Smooth muscle cell (in vitro differentiated cells): ENCODE measurements around the gene TBC1D4. TPM values are rescaled to one million over a fixed set of nuclear protein-coding genes. Genes with fewer than 3 reads are reported as not detected.

Experiments used
- DNase-seq: peaks from one replicate; lab custom pipeline; 2025; ENCODE audit not compliant: unreplicated experiment; lab: John Stamatoyannopoulos, UW
- H2AFZ ChIP-seq: fragments of 200-600 bp; sonication (generic); 2 replicates; pipeline ENCODE4 v1.6.0; 2016; ENCODE audit warnings: antibody characterized with exemption, low read depth, mild to moderate bottlenecking
- H3F3A ChIP-seq: fragments of 200-600 bp; sonication (generic); 2 replicates; pipeline ENCODE4 v1.6.0; 2017; ENCODE audit warnings: antibody characterized with exemption, low read depth
- H3K27ac ChIP-seq: fragments of 200-600 bp; sonication (generic); 2 replicates; pipeline ENCODE4 v1.5.1; 2016; ENCODE audit warnings: low read depth, mild to moderate bottlenecking
- H3K27me3 ChIP-seq: fragments of 200-600 bp; sonication (generic); 2 replicates; pipeline ENCODE4 v1.6.1; 2016; ENCODE audit warnings: low read depth, mild to moderate bottlenecking
- H3K36me3 ChIP-seq: fragments of 200-600 bp; sonication (generic); 2 replicates; pipeline ENCODE4 v1.5.1; 2016; ENCODE audit warnings: low read depth
- H3K4me1 ChIP-seq: fragments of 200-600 bp; sonication (generic); 2 replicates; pipeline ENCODE4 v1.5.1; 2016; ENCODE audit warnings: low read depth
- H3K4me2 ChIP-seq: fragments of 200-600 bp; sonication (generic); 2 replicates; pipeline ENCODE4 v1.6.0; 2016; ENCODE audit warnings: mild to moderate bottlenecking
- H3K4me3 ChIP-seq: fragments of 200-600 bp; sonication (generic); 2 replicates; pipeline ENCODE4 v1.5.1; 2016; ENCODE audit warnings: mild to moderate bottlenecking
- H3K79me2 ChIP-seq: fragments of 200-600 bp; sonication (generic); 2 replicates; pipeline ENCODE4 v1.6.0; 2016; ENCODE audit warnings: low read depth, mild to moderate bottlenecking
- H3K9ac ChIP-seq: fragments of 200-600 bp; sonication (generic); 2 replicates; pipeline ENCODE4 v1.6.0; 2016; ENCODE audit warnings: low read depth
- H3K9me3 ChIP-seq: fragments of 200-600 bp; sonication (generic); replicated peaks from 2 replicates; pipeline ENCODE4 v1.5.1; 2016; ENCODE audit warnings: low read depth
- H4K20me1 ChIP-seq: fragments of 200-600 bp; sonication (generic); 2 replicates; pipeline ENCODE4 v1.6.0; 2016; ENCODE audit warnings: low read depth
- CTCF ChIP-seq: fragments of 200-600 bp; sonication (generic); IDR thresholded peaks from 2 replicates; pipeline ENCODE4 v1.5.1; 2017; ENCODE audit warnings: borderline replicate concordance, mild to moderate bottlenecking, antibody characterized with exemption; ENCODE audit not compliant: insufficient read depth, poor library complexity, severe bottlenecking
- WGBS: methylation state at CpG from one replicate; pipeline ENCODE4 v1.1.7; 2016; ENCODE audit warnings: low lambda C conversion rate; 5-methylcytosine and 5-hydroxymethylcytosine counted together
- polyA plus RNA-seq: library from polyadenylated mRNA; unstranded; fragments of >200 nt; fragmentation: Nextera tagmentation; extraction: Ambion mirVana; gene quantifications from 2 replicates; pipeline ENCODE4 v1.2.1, GENCODE V29; 2016
- total RNA-seq: library from RNA; depleted of rRNA; stranded (reverse); fragments of >200 nt; gene quantifications from 2 replicates; pipeline ENCODE4 v1.2.3, GENCODE V29; 2014

The TBC1D4 gene
- total and polyA plus RNA-seq, 2 experiments from 2014 or later: 7.7 to 21.9 TPM

DNA sequence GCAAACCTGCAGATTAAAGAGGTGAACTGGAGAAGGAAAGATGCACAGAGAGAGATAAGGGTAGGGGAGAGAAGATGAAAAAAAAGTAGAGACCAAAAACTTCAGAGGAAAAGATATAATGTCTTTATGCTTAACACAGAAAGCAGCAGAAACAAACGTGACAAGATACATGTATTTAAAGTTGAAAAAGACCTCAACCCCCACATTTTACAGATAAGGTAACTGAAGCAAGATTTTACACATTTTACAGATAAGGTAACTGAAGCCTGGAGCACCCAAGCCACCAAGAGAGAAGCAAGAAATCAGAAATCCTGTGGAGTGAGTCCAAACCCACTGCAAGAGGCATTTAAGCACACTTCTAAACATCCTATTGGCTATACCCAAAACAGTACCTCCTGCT is 185.3 kb downstream of the TBC1D4 start:
- Histone ChIP-seq H4K20me1 (no peaks in the 10 kb centered on the region), H3K79me2 (no peaks in the 10 kb centered on the region), H3F3A (no peaks in the 10 kb centered on the region), H3K27me3 (no peaks in the 10 kb centered on the region), H3K4me1 (peaks cover 14% of the 10 kb centered on the region), H3K27ac (no peak overlapping the region), H2AFZ (no peak overlapping the region), H3K4me3 (no peak overlapping the region), H3K4me2 (no peak overlapping the region), H3K9me3 (no peaks in the 10 kb centered on the region), H3K9ac (no peak overlapping the region), H3K36me3 (no peaks in the 10 kb centered on the region)
- 0% methylated on average over 1 of the region's 1 CpG for WGBS
- no peak for DNase-seq
- TF ChIP-seq CTCF: no peak

DNA sequence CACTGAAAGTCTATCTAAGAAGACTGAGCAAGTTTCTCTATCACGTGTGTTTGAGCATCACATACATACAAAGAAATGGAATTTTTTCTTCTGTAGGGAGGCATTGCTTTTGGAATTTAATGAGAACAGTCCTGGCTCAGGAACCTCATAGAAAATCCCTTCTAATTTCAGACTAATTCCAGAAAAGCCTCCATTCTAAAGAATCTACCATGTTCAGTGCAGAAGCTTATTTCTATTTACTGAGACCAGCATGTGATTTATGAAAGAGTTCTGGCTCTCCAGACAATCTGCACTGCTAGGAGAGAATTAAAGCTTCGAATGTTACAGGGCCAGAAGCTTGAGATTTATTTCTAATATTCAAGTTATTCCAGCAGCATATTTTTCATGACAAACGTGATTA is 186.8 kb downstream of the TBC1D4 start:
- Histone ChIP-seq H3K27ac (no peak overlapping the region), H3F3A (no peaks in the 10 kb centered on the region), H4K20me1 (no peaks in the 10 kb centered on the region), H3K27me3 (no peaks in the 10 kb centered on the region), H3K79me2 (no peaks in the 10 kb centered on the region), H3K9ac (no peak overlapping the region), H3K9me3 (no peaks in the 10 kb centered on the region), H2AFZ (no peak overlapping the region), H3K4me1 (peaks cover 14% of the 10 kb centered on the region), H3K4me3 (no peak overlapping the region), H3K36me3 (no peaks in the 10 kb centered on the region), H3K4me2 (no peak overlapping the region)
- no peak for DNase-seq
- WGBS: 39% methylated on average over 3 of the region's 3 CpGs
- no peak for TF ChIP-seq CTCF

DNA sequence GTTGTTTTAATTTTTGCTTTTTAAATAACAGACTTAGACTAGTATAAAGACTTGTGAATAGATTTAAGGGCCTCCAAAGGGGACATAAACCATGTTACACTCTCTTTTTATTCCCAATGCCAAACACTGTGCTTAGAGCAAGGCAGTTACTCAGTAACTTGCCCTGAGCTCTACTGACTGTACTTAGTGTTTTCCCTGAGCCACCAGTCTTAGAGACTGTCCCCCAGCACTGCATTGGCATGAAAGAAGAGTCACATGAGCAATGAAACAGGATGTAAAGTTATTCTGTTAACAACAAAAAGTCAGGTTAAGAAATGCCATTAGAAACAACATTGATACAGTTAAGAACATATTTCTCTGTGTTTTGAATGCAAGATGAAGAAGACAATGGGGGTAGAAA is 187.9 kb downstream of the TBC1D4 start:
- no peaks in the 10 kb centered on the region for H3F3A ChIP-seq
- H3K4me1 ChIP-seq: peaks cover 3% of the 10 kb centered on the region
- no peak for DNase-seq
- H3K4me2 ChIP-seq: no peak overlapping the region
- no peaks in the 10 kb centered on the region for H3K27me3 ChIP-seq
- TF ChIP-seq CTCF: no peak
- no peaks in the 10 kb centered on the region for H3K36me3 ChIP-seq
- H3K4me3 ChIP-seq: no peak overlapping the region
- H3K9ac ChIP-seq: no peak overlapping the region
- H2AFZ ChIP-seq: no peak overlapping the region
- H3K9me3 ChIP-seq: no peaks in the 10 kb centered on the region
- H3K79me2 ChIP-seq: no peaks in the 10 kb centered on the region
- H4K20me1 ChIP-seq: no peaks in the 10 kb centered on the region
- no peak overlapping the region for H3K27ac ChIP-seq

GRCh38 chr13:75285310-75285709 is 196.7 kb downstream of the TBC1D4 start:
- TF ChIP-seq CTCF: no peak
- H3K27me3 ChIP-seq: no peaks in the 10 kb centered on the region
- no peak overlapping the region for H3K27ac ChIP-seq
- H2AFZ ChIP-seq: no peak overlapping the region
- no peak overlapping the region for H3K9ac ChIP-seq
- H3K4me3 ChIP-seq: no peak overlapping the region
- no peaks in the 10 kb centered on the region for H3K9me3 ChIP-seq
- no peaks in the 10 kb centered on the region for H3K4me1 ChIP-seq
- H3F3A ChIP-seq: no peaks in the 10 kb centered on the region
- H4K20me1 ChIP-seq: no peaks in the 10 kb centered on the region
- H3K79me2 ChIP-seq: no peaks in the 10 kb centered on the region
- no peak overlapping the region for H3K4me2 ChIP-seq
- 87% methylated on average over 1 of the region's 1 CpG for WGBS
- H3K36me3 ChIP-seq: no peaks in the 10 kb centered on the region
- no peak for DNase-seq
